Loucy (cell line): Measurements from ENCODE around the gene ACADS.

Experiments used
- EZH2phosphoT487 ChIP-seq: fragments of 200-600 bp; IDR thresholded peaks from 2 replicates; pipeline ENCODE4 v1.6.1; 2018; ENCODE audit warnings: antibody characterized with exemption, mild to moderate bottlenecking, moderate library complexity, borderline replicate concordance
- TF ChIP-seq, protein P1 (sequence below): fragments of 200-600 bp; sonication (generic); conservative IDR thresholded peaks from 2 replicates; pipeline ENCODE4 v1.5.1; 2014; ENCODE audit warnings: mild to moderate bottlenecking, antibody characterized with exemption, low read length

DNA sequence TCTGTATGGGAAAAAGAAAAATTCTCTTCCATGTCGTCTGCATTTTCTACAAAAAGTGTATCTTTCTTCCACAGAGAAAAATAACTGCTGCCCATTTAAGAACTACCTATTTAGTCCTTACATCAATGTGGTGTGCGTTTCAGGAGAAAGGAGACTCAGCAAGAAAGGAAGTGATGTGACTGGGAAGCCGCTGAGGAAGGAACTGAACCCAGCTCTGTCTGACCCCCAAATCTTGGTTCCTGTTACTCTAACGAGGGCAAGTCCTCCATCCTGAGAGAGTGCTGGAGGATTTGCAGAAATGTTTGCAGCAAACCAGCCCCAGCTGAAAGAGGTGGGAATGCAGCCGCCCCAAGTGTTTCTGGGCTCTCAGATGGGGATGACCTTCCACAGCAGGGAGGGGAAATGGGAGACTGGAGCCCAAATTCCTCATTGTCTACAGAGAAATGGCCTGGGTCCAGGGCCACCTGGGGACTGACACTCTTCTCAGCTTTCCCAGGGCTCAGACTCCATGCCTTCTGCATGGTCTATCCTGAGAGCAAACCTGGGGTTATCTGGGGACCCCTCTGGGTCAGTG, 45.4 kb upstream of the ACADS start:
- TF ChIP-seq, protein P1, sequence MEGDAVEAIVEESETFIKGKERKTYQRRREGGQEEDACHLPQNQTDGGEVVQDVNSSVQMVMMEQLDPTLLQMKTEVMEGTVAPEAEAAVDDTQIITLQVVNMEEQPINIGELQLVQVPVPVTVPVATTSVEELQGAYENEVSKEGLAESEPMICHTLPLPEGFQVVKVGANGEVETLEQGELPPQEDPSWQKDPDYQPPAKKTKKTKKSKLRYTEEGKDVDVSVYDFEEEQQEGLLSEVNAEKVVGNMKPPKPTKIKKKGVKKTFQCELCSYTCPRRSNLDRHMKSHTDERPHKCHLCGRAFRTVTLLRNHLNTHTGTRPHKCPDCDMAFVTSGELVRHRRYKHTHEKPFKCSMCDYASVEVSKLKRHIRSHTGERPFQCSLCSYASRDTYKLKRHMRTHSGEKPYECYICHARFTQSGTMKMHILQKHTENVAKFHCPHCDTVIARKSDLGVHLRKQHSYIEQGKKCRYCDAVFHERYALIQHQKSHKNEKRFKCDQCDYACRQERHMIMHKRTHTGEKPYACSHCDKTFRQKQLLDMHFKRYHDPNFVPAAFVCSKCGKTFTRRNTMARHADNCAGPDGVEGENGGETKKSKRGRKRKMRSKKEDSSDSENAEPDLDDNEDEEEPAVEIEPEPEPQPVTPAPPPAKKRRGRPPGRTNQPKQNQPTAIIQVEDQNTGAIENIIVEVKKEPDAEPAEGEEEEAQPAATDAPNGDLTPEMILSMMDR = no peak
- no peak for TF ChIP-seq EZH2phosphoT487
